ENCODE data around the gene OR2A12.
"Not testable (repeated sequence)": the region's sequence is repeated elsewhere in the genome, so short reads cannot be mapped to it uniquely, and the experiment has no call there.

Gene OR2A12

DNA sequence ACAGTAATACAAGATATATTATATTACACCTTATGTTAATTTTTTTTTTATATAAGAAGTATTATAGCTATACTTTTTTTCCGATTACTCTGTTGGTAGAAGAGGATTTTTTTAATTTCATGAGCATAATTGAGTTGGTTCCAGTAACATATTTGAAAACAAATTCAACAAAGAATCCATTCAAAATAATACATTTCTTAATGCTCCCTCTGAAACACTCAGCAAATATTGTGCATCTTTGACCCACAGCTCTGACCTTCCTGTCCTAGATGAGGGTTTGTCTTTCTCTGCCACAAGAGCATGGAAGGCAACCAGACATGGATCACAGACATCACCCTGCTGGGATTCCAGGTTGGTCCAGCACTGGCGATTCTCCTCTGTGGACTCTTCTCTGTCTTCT is 23.2 kb downstream of the OR2A12 start, which contains the start of gene OR2A2:
Gene OR2A2, plus strand, starts transcription at position 301 of the 400 bp plus-strand sequence. Its CDS starts 0 bp downstream, at position 301.
- no peak for DNase-seq (ENCODE audit: low read depth, low spot score)
- no peak within 1 kb of the TSS for H3K4me3 ChIP-seq (ENCODE audit: low read length)

GRCh38 chr7:144110272-144110671 is 24.2 kb downstream of the OR2A12 start:
- H3K4me3 ChIP-seq (ENCODE audit: low read length), result no peak overlapping the region
- DNase-seq (ENCODE audit: low read depth, low spot score), result no peak

GRCh38 chr7:144113651-144114050 is 27.6 kb downstream of the OR2A12 start:
- no peak for DNase-seq (ENCODE audit: low read depth, low spot score)

DNA sequence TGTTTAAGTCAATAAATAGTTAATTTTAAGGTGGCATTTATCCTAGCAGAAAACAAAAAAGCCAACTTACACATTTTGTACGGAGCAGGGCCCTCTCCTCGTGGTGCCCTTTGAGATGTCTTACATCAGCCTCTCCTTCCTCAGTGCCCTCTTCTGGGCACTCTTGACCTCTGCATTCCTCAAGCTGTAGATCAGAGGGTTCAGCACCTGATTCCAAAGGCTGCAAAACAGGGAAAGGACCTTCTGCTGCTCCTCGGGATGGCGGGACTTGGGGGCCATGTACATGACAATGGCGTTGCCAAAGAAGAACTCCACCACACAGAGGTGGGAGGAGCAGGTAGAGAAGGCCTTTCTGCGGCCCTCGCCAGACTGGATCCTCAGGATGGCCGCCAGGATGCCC is 32.3 kb downstream of the OR2A12 start:
- H3K4me3 ChIP-seq (ENCODE audit: low read length), result no peak overlapping the region
- DNase-seq (ENCODE audit: low read depth, low spot score), result no peak

More at GRCh38 chr7:144113651-144114050, 27.6 kb downstream of the OR2A12 start:
- H3K4me3 ChIP-seq (ENCODE audit: low read length), result no peak overlapping the region

GRCh38 chr7:144122876-144123275 is 36.8 kb downstream of the OR2A12 start, which contains the start of gene OR2A14:
Gene OR2A14, plus strand, starts transcription at chr7:144123176. Its CDS starts 5,937 bp downstream, at chr7:144129113.
- no peak for DNase-seq (ENCODE audit: low read depth, low spot score)

DNA sequence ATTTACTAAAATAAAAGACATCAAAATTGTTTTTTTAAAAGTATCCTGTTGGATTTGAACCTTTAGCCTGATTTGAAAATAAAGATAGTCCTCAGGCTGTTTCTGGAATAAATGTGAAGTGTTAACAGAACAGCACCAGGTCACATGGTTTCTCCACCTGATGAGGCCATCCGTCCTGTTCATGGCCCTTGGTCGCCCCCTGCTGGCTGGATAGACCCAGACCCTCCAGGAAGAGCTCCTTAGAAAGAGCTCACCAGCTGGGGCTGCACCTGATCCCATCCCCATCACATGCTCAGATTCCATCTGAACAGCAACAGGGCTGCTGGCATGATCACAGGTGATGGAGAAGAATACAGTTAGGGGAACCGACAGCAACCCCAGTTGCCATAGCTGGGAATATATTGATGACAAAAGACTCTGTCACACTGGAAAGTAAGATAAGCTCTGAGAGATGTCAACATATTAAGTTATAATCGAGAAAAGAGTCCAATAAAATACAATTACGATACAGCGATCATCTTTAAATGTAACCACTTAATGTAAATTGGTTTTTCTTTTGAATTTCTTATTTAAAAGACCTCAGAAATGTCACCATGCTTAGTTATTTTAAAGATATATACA is 41.7 kb downstream of the OR2A12 start:
- DNase-seq (ENCODE audit: low read depth, low spot score), result peak; percentile 66
- no peak overlapping the region for H3K4me3 ChIP-seq (ENCODE audit: low read length)

More at GRCh38 chr7:144122876-144123275, 36.8 kb downstream of the OR2A12 start, which contains the start of gene OR2A14:
- H3K4me3 ChIP-seq (ENCODE audit: low read length), result no peak within 1 kb of the TSS

GRCh38 chr7:144129601-144130000 is 43.5 kb downstream of the OR2A12 start:
- not testable (repeated sequence) for H3K4me3 ChIP-seq (ENCODE audit: low read length); DNase-seq (ENCODE audit: low read depth, low spot score)

DNA sequence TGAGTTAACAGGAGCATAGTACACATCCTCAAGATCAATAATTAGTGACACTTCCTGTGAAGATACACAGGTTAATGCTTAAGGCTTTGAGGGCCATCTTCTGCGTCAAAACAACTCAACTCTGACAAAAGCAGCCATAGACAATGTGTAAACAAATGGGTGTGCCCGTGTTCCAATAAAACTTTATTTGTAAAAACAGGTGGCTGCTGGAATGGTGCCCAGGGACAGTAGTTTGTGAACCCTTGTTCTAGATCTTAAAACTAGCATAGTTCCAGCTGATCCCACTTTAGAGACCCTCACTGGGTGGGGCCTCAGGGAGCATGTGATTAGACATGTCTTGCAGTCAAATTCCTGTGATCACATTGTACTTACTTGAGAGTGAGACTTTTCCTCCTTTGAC is 44.7 kb downstream of the OR2A12 start:
- no peak for DNase-seq (ENCODE audit: low read depth, low spot score)
- no peak overlapping the region for H3K4me3 ChIP-seq (ENCODE audit: low read length)

- no peak overlapping the region for H3K4me3 ChIP-seq (ENCODE audit: low read length)
- no peak for DNase-seq (ENCODE audit: low read depth, low spot score)
These were observed 46.2 kb downstream of the OR2A12 start for GRCh38 chr7:144132262-144132661.

DNA sequence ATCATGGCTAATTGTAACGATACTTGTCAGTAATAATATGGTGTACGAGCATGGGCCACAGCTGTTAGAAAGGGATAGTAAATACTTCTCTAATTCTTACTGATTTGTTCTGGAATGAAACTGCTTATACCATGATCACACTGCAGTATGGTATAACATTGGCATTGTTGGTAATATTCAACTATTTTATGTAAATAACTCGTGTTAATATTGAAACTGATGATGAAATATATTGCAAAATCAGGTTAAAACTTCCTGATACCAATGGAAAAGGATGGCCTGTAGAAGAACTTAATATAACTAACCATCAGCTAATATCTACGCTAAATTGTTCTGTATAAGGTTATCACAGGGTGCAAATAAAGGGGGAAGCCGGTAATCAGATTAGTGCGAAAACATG is 47.2 kb downstream of the OR2A12 start:
- no peak for DNase-seq (ENCODE audit: low read depth, low spot score)
- no peak overlapping the region for H3K4me3 ChIP-seq (ENCODE audit: low read length)

DNA sequence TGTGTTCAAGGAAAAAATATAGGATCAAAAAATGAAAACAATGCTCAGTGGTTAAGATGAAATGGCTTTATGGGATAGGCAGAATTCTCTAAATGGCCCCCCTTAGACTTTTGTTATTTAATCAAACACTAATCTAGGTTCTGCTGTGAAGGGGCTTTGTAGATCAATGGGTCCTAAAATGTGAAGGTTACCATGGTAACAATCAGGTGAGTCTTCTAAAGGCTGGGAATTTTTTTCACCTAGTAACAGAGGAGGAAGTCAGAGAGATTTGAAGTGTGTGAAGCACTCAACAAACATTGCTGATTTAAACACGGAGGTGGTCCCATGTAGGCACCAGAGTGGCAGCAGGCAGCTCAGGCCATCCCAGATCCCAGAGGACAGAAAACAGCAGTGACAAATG is 48.0 kb downstream of the OR2A12 start:
- no peak for DNase-seq (ENCODE audit: low read depth, low spot score)
- H3K4me3 ChIP-seq (ENCODE audit: low read length), result no peak overlapping the region

- DNase-seq (ENCODE audit: low read depth, low spot score), result no peak
These were observed 51.4 kb downstream of the OR2A12 start for GRCh38 chr7:144137501-144137900.

DNA sequence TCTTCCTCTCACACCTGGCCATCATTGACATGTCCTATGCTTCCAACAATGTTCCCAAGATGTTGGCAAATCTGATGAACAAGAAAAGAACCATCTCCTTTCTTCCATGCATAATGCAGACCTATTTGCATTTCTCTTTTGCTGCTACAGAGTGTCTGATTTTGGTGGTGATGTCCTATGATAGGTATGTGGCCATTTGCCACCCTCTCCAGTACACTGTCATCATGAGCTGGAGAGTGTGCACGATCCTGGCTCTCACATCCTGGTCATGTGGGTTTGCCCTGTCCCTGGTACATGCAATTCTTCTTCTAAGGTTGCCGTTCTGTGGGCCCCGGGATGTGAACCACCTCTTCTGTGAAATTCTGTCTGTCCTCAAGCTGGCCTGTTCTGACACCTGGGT is 56.1 kb downstream of the OR2A12 start:
- DNase-seq (ENCODE audit: low read depth, low spot score), result no peak
- no peak overlapping the region for H3K4me3 ChIP-seq (ENCODE audit: low read length)

More at GRCh38 chr7:144137501-144137900, 51.4 kb downstream of the OR2A12 start:
- H3K4me3 ChIP-seq (ENCODE audit: low read length), result no peak overlapping the region

GRCh38 chr7:144144426-144144825 is 58.3 kb downstream of the OR2A12 start:
- DNase-seq (ENCODE audit: low read depth, low spot score), result no peak
- H3K4me3 ChIP-seq (ENCODE audit: low read length), result no peak overlapping the region

- DNase-seq (ENCODE audit: low read depth, low spot score), result no peak
- H3K4me3 ChIP-seq (ENCODE audit: low read length), result no peak overlapping the region
These were observed 62.2 kb downstream of the OR2A12 start for GRCh38 chr7:144148224-144148827.
